HG02798 (cell line): Measurements from ENCODE around the gene PCDH15.

ENCODE experiments used
- ATAC-seq: cut with Tn5 transposase; IDR thresholded peaks from one replicate; pipeline ENCODE4 v1.9.1; 2021; ENCODE audit warnings: mild to moderate bottlenecking; ENCODE audit not compliant: unreplicated experiment, poor library complexity

The PCDH15 gene

DNA sequence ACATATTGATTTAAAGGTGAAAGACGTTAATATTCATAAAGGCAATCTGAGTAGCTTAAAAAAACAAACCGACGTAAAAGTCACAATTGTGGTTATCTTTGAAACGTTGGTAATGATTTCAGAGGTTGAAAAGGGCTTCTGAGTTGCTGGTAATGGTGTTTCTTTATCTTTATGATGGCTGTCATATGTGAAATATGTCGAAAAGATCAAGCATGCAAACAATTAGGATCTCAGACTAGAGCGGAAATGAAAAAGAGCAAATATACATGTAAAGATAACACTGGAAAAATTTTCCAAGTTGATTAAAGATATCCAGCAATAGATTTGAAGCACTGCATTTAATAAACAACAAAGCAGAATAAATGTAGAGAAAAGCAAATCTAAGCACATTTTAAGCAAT, 1030.1 kb downstream of the PCDH15 start:
- no peak for ATAC-seq

DNA sequence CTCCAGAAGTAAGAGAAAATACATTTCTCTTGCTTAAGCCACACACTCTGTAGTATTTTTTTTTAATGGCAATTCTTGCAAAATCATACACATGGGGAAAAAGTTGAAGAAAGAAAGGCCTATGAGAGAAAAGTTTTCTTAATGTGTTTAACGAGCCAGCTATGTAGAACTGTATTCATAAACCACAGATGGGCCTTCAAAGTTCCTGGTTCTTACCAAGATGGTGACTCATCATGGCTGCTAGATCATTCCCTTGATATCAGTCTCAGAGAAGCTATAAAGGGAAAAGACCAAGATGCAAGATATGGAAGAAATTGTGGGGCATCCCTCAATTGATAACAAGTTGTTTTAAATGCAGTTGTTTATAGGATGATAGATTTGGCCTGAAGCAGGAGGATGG, 1035.7 kb downstream of the PCDH15 start:
- ATAC-seq, result no peak

DNA sequence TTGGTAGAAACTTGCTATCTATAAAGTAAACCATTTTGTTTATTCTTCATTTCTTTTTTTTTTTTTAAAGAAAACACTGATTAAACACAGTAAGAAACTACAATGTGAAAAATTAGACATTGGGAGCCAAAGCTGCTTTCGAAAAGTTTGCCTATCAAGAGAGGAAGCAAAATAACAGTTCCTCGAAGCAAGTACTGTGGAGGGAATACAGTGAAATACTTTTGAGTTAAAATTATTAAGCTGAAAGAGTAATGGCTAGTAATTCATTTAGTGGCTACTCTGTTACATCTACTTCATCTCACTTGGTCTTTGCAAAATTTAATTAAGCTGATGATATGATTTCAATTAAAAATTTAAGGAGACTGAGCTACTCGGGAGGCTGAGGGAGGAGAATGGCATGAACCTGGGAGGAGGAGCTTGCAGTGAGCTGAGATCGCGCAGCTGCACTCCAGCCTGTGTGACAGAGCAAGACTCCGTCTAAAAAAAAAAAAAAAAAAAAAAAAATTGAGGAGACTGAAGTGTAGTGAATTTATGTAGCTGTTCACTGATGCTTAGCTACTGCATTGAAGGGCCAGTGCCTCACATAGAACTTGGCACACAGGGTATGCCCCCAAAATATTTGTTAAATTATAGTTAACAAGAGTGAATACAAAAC, 1046.3 kb downstream of the PCDH15 start:
- no peak for ATAC-seq
